GM21447 (cell line): ENCODE measurements around the gene SH3PXD2B.
"Not testable (repeated sequence)": the region's sequence is repeated elsewhere in the genome, so short reads cannot be mapped to it uniquely, and the experiment has no call there.

Experiments used
- ATAC-seq: cut with Tn5 transposase; IDR thresholded peaks from one replicate; pipeline ENCODE4 v1.9.1; 2021; ENCODE audit not compliant: unreplicated experiment

The SH3PXD2B gene

DNA sequence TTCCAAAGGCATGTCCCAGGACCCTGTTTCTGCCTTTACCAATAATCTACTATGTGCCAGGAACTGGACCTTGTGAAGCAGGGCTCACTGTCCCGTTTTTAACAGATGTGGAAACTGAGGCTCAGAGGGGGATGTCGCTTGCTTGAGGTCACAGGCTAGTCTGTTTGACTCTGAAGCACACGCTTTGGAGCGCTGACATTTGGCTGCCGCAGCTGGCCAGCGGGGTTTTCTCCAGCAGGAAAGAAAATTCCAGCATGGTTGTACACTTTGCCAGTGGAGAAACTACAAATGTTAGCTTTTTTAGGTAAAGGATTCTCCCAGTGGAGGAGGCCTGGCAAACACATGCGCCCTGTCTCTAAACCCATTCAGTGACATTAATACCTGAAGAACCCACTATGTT lies 50.5 kb downstream of the SH3PXD2B start:
- ATAC-seq = no peak

DNA sequence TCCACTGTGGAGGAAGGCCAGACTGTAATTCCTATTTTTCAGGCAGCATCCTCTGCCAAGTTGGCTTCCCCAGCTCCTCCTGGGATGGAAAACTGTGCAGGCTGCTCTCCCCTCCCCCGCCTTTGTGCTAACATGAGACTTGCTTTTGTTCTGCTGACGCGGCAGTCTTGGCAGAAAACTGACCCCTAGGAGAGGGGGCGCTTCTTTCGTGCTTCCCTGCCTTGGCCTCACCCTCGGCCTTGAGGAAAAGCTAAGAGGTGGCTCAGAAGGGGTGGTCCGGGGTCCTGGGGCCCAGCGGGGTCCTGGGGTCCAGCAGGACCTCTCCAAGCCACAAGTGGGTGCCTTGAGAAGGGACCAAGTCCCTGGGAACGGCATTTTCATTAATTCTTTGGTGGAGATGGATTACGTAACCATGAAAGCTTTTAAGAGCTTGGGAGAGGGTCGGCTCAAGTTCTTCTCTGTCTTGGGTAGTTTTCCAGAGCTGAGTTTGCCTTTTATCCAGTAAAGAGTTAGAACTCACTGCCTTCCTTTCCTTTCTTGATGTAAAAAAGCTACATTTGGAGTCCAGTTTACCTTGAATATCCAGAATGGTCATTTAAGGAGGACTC lies 51.0 kb downstream of the SH3PXD2B start:
- no peak for ATAC-seq

DNA sequence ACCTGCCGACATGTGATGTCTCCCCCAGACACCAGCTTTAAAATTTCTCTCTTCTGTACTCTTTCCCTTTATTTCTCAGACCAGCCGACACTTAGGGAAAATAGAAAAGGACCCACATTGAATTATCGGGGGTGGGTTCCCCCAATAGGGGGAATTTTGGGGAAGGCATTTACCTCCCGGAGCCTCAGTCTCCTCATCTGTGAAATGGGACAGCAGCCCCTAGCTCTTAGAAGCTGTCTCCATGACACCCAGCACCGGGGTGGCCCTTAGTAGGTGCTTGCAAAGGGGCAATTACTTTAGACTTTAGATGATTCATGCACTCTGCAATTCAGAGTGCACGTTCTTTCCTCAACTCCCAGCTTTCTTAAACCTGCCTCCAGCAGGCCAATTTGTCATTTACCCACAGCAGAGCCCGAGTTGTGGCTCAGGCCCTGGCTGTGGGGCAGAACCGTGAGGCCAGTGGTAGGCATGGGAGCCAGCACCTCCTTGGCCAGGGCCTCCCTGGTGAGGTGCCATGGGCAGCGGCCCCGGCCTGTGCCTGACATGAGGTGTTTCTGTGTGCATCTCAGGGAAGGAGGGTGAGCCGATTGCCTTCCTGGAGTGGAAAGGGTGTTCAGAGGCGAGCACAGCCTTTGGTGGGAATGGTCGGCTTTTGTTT lies 51.7 kb downstream of the SH3PXD2B start:
- no peak for ATAC-seq

- ATAC-seq = not testable (repeated sequence)
Measured at GRCh38 chr5:172402031-172402430, 52.3 kb downstream of the SH3PXD2B start.

DNA sequence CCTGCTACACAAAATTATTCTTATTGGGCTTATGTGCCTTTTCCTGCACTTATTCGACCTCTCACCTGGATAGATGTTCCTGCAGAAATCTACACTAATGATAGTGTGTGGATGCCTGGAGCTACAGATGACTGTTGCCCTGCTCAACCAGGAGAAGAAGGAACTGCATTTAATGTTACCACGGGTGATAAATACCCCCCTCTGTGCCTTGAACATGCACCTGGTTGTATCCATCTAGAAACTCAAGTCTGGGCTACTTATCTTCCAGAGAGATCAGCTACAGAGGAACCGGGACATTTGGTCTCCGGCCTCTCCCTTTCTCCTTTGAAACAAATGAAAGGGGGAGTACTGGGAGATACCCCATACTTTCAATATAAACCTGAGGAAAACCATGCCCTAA lies 54.5 kb downstream of the SH3PXD2B start:
- ATAC-seq = no peak

DNA sequence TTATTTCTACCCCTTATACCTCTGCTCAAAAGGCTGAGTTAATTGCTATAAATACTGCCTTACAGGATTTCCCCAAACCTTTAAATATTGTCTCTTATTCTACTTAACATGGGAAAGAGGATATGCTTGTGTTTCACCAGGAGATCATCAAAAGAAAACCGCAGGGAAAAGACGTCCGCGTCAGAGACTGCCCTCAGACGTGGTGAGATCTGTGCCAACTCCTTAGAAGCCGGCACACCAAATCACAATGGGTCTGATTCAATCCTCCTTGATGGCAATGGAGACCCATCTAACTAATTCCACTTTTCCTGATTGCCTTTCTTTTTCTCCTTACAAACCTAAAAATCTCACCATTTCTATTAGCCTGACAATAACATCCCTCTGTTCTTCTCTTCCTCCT lies 55.0 kb downstream of the SH3PXD2B start:
- no peak for ATAC-seq

DNA sequence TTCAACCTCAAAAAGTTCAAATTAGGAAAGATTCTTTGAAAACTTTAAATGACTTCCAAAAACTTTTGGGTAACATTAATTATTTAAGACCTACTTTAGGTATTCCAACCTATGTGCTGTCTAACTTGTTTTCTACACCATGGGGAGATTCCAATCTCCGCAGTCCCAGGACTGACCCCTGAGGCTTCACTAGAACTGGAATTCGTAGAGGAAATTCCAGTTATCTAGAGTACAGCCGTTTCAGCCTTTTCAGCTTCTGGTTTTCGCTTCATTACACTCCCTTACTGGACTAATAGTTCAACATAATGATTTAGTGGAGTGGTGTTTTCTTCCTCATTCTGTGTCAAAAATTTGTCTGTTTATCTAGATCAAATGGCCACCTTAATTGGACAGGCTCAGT lies 55.7 kb downstream of the SH3PXD2B start:
- ATAC-seq = not testable (repeated sequence)

- not testable (repeated sequence) for ATAC-seq
Measured at GRCh38 chr5:172396994-172397393, 57.3 kb downstream of the SH3PXD2B start.

DNA sequence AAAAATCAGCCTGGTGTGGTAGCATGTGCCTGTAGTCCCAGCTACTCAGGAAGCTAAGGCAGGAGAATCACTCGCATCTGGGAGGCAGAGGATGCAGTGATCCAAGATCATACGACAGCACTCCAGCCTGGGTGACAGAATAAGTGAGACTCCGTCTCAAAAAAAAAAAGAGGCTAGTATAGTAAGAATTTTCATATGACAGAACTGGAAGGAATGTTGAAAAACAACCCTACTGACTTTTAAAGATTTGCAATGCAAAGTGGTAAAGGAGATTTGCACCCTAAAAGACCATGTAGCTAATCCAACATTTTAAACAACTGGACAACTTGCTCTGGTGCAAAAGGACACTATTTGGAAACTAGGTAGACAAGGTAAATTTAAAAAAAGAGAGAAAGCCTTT lies 58.1 kb downstream of the SH3PXD2B start:
- no peak for ATAC-seq

DNA sequence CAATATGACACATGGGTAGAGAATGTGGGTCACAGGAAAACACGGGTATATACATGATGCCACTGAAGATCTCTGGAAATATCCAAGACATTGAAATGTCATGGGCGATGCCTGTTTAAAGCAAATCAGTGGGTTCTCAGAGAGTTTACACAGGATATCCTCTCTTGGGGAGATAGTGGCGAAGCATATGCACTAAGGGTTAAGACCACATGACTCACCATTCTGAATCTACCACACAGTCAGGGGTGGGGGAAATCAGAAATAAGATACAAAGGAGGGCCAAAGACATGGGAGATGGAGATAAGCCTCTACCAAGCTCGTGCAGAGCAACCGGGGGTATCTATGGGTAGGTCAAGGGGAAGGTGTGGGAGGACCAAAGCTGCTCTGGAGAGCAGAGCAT lies 58.8 kb downstream of the SH3PXD2B start:
- ATAC-seq = no peak

- no peak for ATAC-seq
Measured at GRCh38 chr5:172389578-172390112, 64.7 kb downstream of the SH3PXD2B start.

DNA sequence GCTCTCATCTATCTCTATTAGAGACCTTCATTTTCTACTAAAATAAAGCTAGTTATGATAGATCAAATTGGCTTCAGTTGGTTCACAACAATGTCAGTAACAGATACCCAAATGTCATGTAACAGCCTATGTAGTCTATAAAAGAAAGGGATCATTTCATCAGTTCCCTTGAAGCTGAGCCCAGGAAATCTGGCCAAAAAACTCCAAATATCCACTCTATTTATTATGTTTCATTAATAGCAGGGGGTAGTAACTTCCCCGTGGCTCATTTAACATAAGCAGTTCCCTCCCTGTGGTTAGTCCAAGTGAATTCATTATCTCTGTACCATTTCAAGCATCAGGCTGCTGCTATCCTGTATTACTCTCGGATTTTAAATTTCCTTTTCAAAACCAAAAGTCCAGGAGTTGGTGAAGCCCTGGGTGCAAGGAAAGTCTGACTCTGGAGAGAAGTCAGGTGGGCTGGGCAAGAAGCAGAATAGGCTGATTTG lies 66.0 kb downstream of the SH3PXD2B start:
- ATAC-seq = no peak

DNA sequence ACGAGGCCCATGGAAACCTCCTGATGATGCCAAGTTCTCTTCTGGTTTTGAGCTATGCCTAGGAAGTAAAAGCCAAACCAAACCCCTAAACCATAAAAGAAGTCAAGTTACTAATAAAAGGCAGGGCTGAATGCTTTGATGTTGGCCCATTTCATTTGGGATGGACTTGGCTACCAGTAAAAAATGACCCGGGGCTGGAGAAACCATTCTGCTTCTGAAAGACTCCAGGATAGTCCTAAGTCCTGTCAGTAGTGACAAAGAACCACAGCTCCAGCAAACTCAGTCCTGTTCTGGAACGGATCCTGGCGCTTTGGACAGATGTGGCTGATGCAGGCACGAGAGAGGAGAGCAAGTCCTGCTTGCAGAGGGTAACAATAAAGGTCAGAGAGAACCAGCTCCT lies 68.6 kb downstream of the SH3PXD2B start:
- ATAC-seq = no peak

- ATAC-seq = no peak
Measured at GRCh38 chr5:172385010-172385563, 69.2 kb downstream of the SH3PXD2B start.

DNA sequence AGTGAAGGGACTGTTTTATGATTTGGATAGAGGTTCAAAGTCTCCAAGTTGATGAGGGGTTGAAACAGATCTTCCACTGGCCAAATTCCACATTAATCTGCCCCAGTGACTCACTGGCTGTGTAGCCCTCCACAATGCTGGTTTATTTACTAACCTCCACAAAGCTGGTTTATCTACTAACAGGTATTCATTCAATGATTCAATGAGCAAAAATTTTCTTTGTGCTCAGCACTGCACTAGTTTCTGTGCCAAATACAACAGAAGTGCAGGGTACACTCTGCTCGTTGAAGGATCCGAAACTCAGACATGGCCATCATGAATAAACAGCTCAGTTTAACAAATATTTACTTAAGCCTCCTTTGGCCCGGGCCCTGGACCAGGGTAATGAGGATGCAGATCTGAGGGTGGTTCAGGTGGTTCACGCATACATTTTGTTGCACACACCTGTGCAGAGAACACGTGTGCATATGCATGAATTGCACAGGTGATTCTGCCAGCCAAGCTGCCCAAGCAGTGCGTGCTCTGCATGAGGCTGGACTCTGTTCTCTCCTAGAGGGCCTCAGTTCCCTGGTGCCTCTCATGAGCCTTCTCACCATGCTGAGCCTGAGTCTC lies 71.0 kb downstream of the SH3PXD2B start:
- ATAC-seq = no peak

- ATAC-seq = no peak
Measured at GRCh38 chr5:172380987-172381643, 73.2 kb downstream of the SH3PXD2B start.

DNA sequence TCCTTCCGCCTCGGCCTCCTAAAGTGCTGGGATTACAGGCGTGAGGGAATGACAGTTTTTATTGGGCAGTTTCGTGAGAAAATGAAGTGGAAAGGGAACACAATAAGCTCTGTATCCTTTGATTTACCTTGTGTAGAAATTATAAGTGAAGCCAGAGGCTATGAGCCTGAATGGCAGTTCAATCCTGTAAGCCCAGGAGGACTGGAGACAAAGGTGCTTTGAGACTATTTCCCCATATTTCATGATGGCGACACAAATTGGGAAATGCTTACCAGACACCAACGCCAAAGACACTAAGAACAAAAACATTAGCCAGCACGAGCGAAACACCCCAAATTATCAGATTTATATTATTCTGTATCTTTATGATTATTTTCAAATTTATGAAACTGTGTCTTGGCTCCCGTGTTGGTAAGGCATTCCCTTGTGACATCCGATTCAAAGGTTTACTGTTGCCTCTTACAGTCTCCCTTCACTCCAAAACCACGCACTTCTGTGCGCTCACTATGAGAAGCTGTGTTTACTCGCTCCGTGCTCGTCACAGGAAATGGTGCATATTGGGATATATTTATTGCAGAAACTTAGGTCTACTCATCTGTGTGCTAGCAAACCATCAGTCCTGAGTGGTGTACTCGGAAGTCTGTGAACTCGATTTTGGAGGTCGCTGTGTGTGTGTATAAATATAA lies 73.9 kb downstream of the SH3PXD2B start:
- no peak for ATAC-seq

DNA sequence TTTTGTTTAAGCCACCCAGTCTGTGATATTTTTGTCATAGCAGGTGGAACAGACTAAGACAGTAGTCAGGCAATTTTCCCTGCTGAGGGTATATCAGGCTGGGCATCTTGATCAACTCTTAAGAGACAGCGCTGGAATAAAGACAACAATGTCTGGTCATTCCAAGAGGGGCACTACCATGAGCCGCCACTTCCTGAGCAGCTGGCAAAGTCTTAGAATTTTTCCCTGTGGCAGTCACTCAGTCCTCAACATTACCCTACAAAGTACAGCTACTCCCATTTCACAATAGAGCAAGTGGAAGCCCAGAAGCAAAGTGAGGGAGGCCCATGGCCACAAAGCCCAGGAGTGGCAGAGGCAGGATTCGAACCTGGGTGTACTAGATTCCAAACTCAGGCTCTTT lies 74.8 kb downstream of the SH3PXD2B start:
- ATAC-seq = no peak

DNA sequence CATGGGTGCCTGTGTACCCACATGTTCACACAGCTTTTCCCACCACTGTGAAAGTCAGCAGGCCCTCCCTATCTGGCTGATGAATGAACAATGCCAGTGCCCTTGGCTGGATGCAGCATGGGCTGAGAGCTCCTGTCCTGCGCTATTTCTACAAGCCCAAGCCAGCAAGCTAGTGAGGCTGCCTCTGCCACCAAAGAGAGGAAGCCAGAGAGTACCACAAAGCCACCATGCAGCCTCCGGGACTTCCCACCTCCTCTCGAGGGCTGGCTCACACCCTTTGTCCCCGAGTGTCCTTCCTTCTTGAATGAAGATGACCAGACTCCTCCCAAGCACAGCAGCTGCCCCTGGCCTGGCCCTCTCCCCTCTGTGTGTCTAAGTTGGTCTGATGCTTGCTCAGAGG lies 76.5 kb downstream of the SH3PXD2B start:
- ATAC-seq = no peak

DNA sequence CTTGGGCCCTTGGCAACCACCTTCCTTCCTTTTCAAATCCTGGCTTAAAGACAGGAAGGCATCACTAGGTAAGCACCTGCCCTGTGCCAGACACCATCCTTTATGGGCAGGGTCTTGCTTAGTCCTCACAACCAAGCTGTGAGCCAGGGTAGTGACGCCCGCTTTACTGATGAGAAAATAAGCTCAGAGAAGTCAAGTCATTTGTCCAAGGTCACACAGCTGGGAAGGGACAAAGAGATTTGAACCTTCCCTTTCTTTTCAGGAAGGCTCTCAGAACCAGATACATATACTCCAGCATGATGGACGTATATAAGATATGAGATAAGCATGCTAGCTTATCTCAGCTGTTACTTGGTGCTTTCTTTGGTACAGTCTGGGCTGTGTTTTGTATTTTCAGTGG lies 76.9 kb downstream of the SH3PXD2B start:
- no peak for ATAC-seq

DNA sequence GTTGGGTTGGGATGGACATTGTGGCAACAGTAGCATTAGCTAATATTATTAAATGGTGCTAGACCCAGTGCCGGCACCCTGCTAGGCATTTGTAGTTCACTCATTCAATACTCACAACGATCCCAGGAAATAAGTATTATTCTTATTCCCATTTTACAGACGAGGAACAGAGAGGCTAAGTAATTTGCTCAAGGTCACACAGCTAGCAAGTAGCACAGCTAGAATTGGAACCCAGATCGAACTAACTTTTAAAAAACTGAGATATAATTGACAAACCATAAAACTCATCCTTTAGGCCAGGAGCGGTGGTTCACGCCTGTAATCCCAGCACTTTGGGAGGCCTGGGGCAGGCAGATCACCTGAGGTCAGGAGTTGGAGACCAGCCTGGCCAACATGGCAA lies 79.5 kb downstream of the SH3PXD2B start:
- ATAC-seq = no peak
